Peyer's patch (tissue), 4 donors: ENCODE measurements around the gene KCNC4. TPM values are rescaled to one million over a fixed set of nuclear protein-coding genes. Genes with fewer than 3 reads are reported as not detected.

Experiments
- DNase-seq, 3 donors: peaks; one replicate each; pipeline ENCODE4 v3.0.0-alpha.2; 2017 to 2019
- H3K27ac ChIP-seq, 4 donors: fragments of 200-600 bp; sonication (generic); one replicate each; pipeline ENCODE4 v1.5.1; 2016 to 2019
- H3K27me3 ChIP-seq, 2 donors: fragments of 200-600 bp; sonication (generic); one replicate each; pipeline ENCODE4 v1.5.1; 2019
- H3K36me3 ChIP-seq, 3 donors: fragments of 200-600 bp; sonication (generic); one replicate each; pipeline ENCODE4 v1.5.1; 2016 to 2019
- H3K4me1 ChIP-seq, 4 donors: fragments of 200-600 bp; sonication (generic); one replicate each; pipeline ENCODE4 v1.5.1; 2016 to 2019
- H3K4me3 ChIP-seq, 4 donors: fragments of 200-600 bp; sonication (generic); 1 replicate in 3 of 4; 2 replicates in 1 of 4; pipeline ENCODE4 v1.5.1; 2016 to 2019; ENCODE audit warnings: mild to moderate bottlenecking in 1 of 4
- H3K9me3 ChIP-seq, 4 donors: fragments of 200-600 bp; sonication (generic); one replicate each; pipeline ENCODE4 v1.5.1; 2016 to 2019; ENCODE audit warnings: mild to moderate bottlenecking in 1 of 4
- CTCF ChIP-seq, 6 experiments: fragments of 450-650 bp in 4 of 6; fragments of 200-600 bp in 2 of 6; sonication (generic) in 1 of 6; IDR thresholded peaks; one replicate each; pipeline ENCODE4 v1.5.1; 2017 to 2019; ENCODE audit warnings: antibody characterized with exemption in 6 of 6, mild to moderate bottlenecking in 3 of 6, moderate library complexity in 1 of 6
- POLR2A ChIP-seq, 2 donors: fragments of 450-650 bp; IDR thresholded peaks; one replicate each; pipeline ENCODE4 v1.5.1; 2017; ENCODE audit warnings: antibody characterized with exemption in 2 of 2, mild to moderate bottlenecking in 2 of 2, moderate library complexity in 2 of 2
- total RNA-seq, 4 donors: library from RNA; depleted of rRNA; stranded (reverse); fragments of >200 nt; gene quantifications; one replicate each; pipeline ENCODE4 v1.1.0, GENCODE V29; 2016

The KCNC4 gene
- total RNA-seq, 4 donors from 2014 or later = 6.1 to 18.0 (median 10.4) TPM

- Histone ChIP-seq H3K4me1 (no peaks in the 10 kb centered on the region), H3K36me3 (no peaks in the 10 kb centered on the region), H3K4me3 (no peak overlapping the region), H3K27me3 (no peaks in the 10 kb centered on the region), H3K27ac (no peak overlapping the region), H3K9me3 (no peaks in the 10 kb centered on the region)
- no peak for TF ChIP-seq CTCF (IDR thresholded peaks at IDR 0.05)
- no peak for TF ChIP-seq POLR2A (IDR thresholded peaks at IDR 0.05)
- no peak for DNase-seq
Observed at GRCh38 chr1:110185181-110185580, 24.9 kb upstream of the KCNC4 start.

- Histone ChIP-seq H3K4me3 (no peak overlapping the region), H3K9me3 (no peaks in the 10 kb centered on the region)
- TF ChIP-seq CTCF (IDR thresholded peaks at IDR 0.05) (no peak), POLR2A (IDR thresholded peaks at IDR 0.05) (no peak)
Observed at GRCh38 chr1:110186558-110186957, 23.6 kb upstream of the KCNC4 start.

GRCh38 chr1:110187139-110187890 is 22.8 kb upstream of the KCNC4 start:
- Histone ChIP-seq H3K36me3 (no peaks in the 10 kb centered on the region), H3K27me3 (no peaks in the 10 kb centered on the region), H3K4me1 (no peaks in the 10 kb centered on the region), H3K27ac (no peak overlapping the region), H3K9me3 (no peaks in the 10 kb centered on the region), H3K4me3 (no peak overlapping the region)
- DNase-seq = no peak
- TF ChIP-seq CTCF (IDR thresholded peaks at IDR 0.05) = no peak
- no peak for TF ChIP-seq POLR2A (IDR thresholded peaks at IDR 0.05)

More at GRCh38 chr1:110186558-110186957, 23.6 kb upstream of the KCNC4 start:
- Histone ChIP-seq H3K4me1 (no peaks in the 10 kb centered on the region), H3K27me3 (no peaks in the 10 kb centered on the region), H3K27ac (no peak overlapping the region), H3K36me3 (no peaks in the 10 kb centered on the region)
- no peak for DNase-seq

DNA sequence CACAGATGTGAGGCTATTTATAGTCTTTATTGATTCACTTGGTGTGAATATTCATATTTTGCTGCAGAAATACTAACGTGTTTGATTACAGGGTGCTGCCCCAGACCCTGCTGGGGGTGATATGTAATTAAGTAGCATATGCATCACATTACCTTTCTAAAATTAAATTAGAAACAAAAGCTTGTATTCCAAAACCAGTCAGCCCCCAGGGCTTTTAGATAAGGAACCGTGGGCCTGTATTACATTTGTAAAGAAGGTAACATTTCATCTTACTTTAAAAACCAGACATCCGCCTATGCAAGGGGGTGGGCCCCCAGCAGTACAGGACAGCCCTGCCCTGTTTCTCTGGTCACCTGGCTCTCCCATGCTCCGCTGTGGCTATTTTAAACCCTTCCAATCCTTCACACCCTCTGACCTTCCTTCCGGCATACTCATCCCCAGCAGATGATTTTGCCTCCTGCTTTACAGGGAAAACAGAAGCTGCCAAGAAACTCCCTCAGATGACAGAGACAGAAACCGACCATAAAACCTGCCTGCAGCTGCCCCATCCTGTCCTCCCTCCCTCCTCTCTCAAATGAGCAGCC is 22.0 kb upstream of the KCNC4 start:
- TF ChIP-seq POLR2A (IDR thresholded peaks at IDR 0.05) = no peak
- no peak for TF ChIP-seq CTCF (IDR thresholded peaks at IDR 0.05)
- Histone ChIP-seq H3K27me3 (no peaks in the 10 kb centered on the region), H3K9me3 (no peaks in the 10 kb centered on the region), H3K4me1 (no peaks in the 10 kb centered on the region), H3K4me3 (no peak overlapping the region), H3K27ac (no peak overlapping the region), H3K36me3 (no peaks in the 10 kb centered on the region)
- no peak for DNase-seq

DNA sequence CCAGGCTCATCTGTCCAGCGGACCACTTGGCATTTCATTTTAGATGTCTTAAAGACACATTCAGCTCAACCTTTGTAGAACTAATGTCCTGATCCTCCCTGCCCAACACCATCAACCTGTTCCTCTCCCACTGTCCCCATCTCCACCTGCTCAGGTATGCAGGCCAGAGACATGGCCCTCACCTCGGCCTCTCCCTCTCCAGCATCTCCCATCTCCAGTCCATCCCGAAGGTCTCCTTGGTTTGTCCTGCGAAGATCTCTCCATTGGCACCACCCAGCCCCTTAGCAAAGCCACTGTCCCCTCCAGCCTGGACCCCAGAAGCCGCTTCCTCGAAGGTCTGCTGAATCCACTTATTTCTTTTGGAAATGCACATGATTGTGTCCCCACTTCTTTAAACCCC is 20.9 kb upstream of the KCNC4 start:
- TF ChIP-seq POLR2A (IDR thresholded peaks at IDR 0.05) = no peak
- no peak for TF ChIP-seq CTCF (IDR thresholded peaks at IDR 0.05)
- H3K27ac ChIP-seq = no peak overlapping the region
- H3K9me3 ChIP-seq = no peaks in the 10 kb centered on the region
- no peaks in the 10 kb centered on the region for H3K36me3 ChIP-seq
- H3K4me3 ChIP-seq = no peak overlapping the region
- no peak for DNase-seq
- H3K27me3 ChIP-seq = no peaks in the 10 kb centered on the region
- no peaks in the 10 kb centered on the region for H3K4me1 ChIP-seq
